Mucosa of descending colon (tissue), 3 donors: ENCODE results near the gene RALGPS2. TPM values are rescaled to one million over a fixed set of nuclear protein-coding genes. Genes with fewer than 3 reads are reported as not detected.

Experiments
- ATAC-seq: fragments of 200-7000 bp; cut with Tn5 transposase; one replicate; pipeline ENCODE4 v1.9.1; 2020; ENCODE audit warnings: mild to moderate bottlenecking, moderate library complexity
- DNase-seq, 3 donors: peaks; one replicate each; pipeline ENCODE4 v3.0.0-alpha.2; 2020
- H3K36me3 ChIP-seq: fragments of 200-600 bp; one replicate; pipeline ENCODE4 v1.8.0; 2021; ENCODE audit warnings: low read depth, mild to moderate bottlenecking
- H3K4me1 ChIP-seq: fragments of 200-600 bp; one replicate; pipeline ENCODE4 v1.8.0; 2021; ENCODE audit warnings: low read depth, mild to moderate bottlenecking
- H3K4me3 ChIP-seq: fragments of 200-600 bp; one replicate; pipeline ENCODE4 v1.8.0; 2021; ENCODE audit warnings: mild to moderate bottlenecking
- H3K9me3 ChIP-seq: fragments of 200-600 bp; one replicate; pipeline ENCODE4 v1.8.0; 2021; ENCODE audit warnings: mild to moderate bottlenecking
- CTCF ChIP-seq: fragments of 200-600 bp; IDR thresholded peaks from one replicate; pipeline ENCODE4 v1.8.0; 2022; ENCODE audit warnings: antibody characterized with exemption, mild to moderate bottlenecking
- intact Hi-C, 2 donors: fragments of 100-400 bp; cut with DNase I in 1 of 2; cut with micrococcal nuclease in 1 of 2; formaldehyde crosslinking; loops; one replicate each; pipeline versions ENCODE4 v1.11.0 to v1.11.1; 2022; cut with DNase I, micrococcal nuclease
- total RNA-seq, 3 donors: library from RNA; stranded (reverse); fragmentation: NEBNext Ultra II Directional in 2 of 3; extraction: Animal tissue kit (Norgen Biotek cat#: 25700) in 2 of 3; gene quantifications; one replicate each; pipeline versions ENCODE4 v1.2.1 to v1.2.4, GENCODE V29; 2021 to 2023
- donor health status: DM: no; HTN: no; CAD: no; lungs with moderate emphysema.
- donor health status: DM: no; HTN: no; CAD: no.
- donor health status: DM: no; HTN: yes; CAD: no.

The RALGPS2 gene
- total RNA-seq, 3 donors from 2014 or later, result 25.9 to 49.9 (median 36.4) TPM

GRCh38 chr1:178955391-178955954 lies 230.4 kb downstream of the RALGPS2 start:
- no peak overlapping the region for H3K4me3 ChIP-seq
- no peak for DNase-seq
- no peaks in the 10 kb centered on the region for H3K9me3 ChIP-seq
- no peaks in the 10 kb centered on the region for H3K36me3 ChIP-seq
- TF ChIP-seq CTCF, result no peak
- no peak for ATAC-seq
- intact Hi-C loops, result no loop called here
- no peaks in the 10 kb centered on the region for H3K4me1 ChIP-seq

- intact Hi-C loops, result no loop called here
- TF ChIP-seq CTCF, result no peak
Observed at GRCh38 chr1:178958491-178958890, 233.4 kb downstream of the RALGPS2 start.

GRCh38 chr1:178959543-178960460 lies 234.8 kb downstream of the RALGPS2 start:
- intact Hi-C loops, result no loop called here
- ATAC-seq, result no peak
- no peak for TF ChIP-seq CTCF

More at GRCh38 chr1:178958491-178958890, 233.4 kb downstream of the RALGPS2 start:
- no peak for ATAC-seq
- Histone ChIP-seq H3K4me1 (no peaks in the 10 kb centered on the region), H3K4me3 (no peak overlapping the region), H3K36me3 (no peaks in the 10 kb centered on the region), H3K9me3 (no peaks in the 10 kb centered on the region)
- DNase-seq, result no peak

GRCh38 chr1:178960482-178961240 lies 235.6 kb downstream of the RALGPS2 start:
- Histone ChIP-seq H3K9me3 (no peaks in the 10 kb centered on the region), H3K4me1 (no peaks in the 10 kb centered on the region), H3K36me3 (no peaks in the 10 kb centered on the region), H3K4me3 (no peak overlapping the region)
- intact Hi-C loops, result no loop called here
- TF ChIP-seq CTCF, result no peak
- DNase-seq (no peak), ATAC-seq (no peak)

More at GRCh38 chr1:178959543-178960460, 234.8 kb downstream of the RALGPS2 start:
- no peaks in the 10 kb centered on the region for H3K9me3 ChIP-seq
- DNase-seq, result no peak
- no peaks in the 10 kb centered on the region for H3K4me1 ChIP-seq
- no peaks in the 10 kb centered on the region for H3K36me3 ChIP-seq
- H3K4me3 ChIP-seq, result no peak overlapping the region

- no peak for TF ChIP-seq CTCF
- H3K4me1 ChIP-seq, result no peaks in the 10 kb centered on the region
- no peak for DNase-seq
- no peak overlapping the region for H3K4me3 ChIP-seq
- intact Hi-C loops, result no loop called here
- ATAC-seq, result no peak
- no peaks in the 10 kb centered on the region for H3K9me3 ChIP-seq
- no peaks in the 10 kb centered on the region for H3K36me3 ChIP-seq
Observed at GRCh38 chr1:178961331-178961730, 236.3 kb downstream of the RALGPS2 start.
